Stimulated activated CD8-positive, alpha-beta memory T cell treated with anti-CD3 and anti-CD28 coated beads, Interleukin-2, amount 100 ng/mL, for 48 hours (primary cell): ENCODE measurements around the gene RNASE13.
"Not testable (repeated sequence)": the region's sequence is repeated elsewhere in the genome, so short reads cannot be mapped to it uniquely, and the experiment has no call there.

Experiments
- DNase-seq, 2 donors: peaks; one replicate each; pipeline ENCODE4 v3.0.0-alpha.2; 2020; ENCODE audit warnings: low read depth in 2 of 2

The RNASE13 gene

GRCh38 chr14:21022686-21023085 lies 11.9 kb downstream of the RNASE13 start:
- DNase-seq: no peak

- no peak for DNase-seq
These were observed 13.5 kb downstream of the RNASE13 start for GRCh38 chr14:21020977-21021545.

- DNase-seq: no peak
These were observed 15.2 kb downstream of the RNASE13 start for GRCh38 chr14:21019366-21019765.

- DNase-seq: no peak
These were observed 15.8 kb downstream of the RNASE13 start for GRCh38 chr14:21018781-21019180.

- DNase-seq: no peak
These were observed 16.3 kb downstream of the RNASE13 start for GRCh38 chr14:21018286-21018685.

GRCh38 chr14:21017528-21018245 lies 16.9 kb downstream of the RNASE13 start:
- no peak for DNase-seq

- DNase-seq: no peak
These were observed 18.0 kb downstream of the RNASE13 start for GRCh38 chr14:21016413-21017190.

- no peak for DNase-seq
These were observed 19.3 kb downstream of the RNASE13 start for GRCh38 chr14:21015312-21015711.

- DNase-seq: peak; percentile 59 to 67
These were observed 19.8 kb downstream of the RNASE13 start for GRCh38 chr14:21014761-21015190.

GRCh38 chr14:21011136-21011535 lies 23.5 kb downstream of the RNASE13 start:
- DNase-seq: no peak

- not testable (repeated sequence) for DNase-seq
These were observed 24.9 kb downstream of the RNASE13 start for GRCh38 chr14:21009721-21010120.

- DNase-seq: no peak
These were observed 30.7 kb downstream of the RNASE13 start for GRCh38 chr14:21003788-21004346.

GRCh38 chr14:21001218-21001617 lies 33.4 kb downstream of the RNASE13 start:
- no peak for DNase-seq

GRCh38 chr14:20999591-20999990 lies 35.0 kb downstream of the RNASE13 start:
- DNase-seq: no peak

- no peak for DNase-seq
These were observed 35.8 kb downstream of the RNASE13 start, which contains the start of gene SLC39A2 for GRCh38 chr14:20998674-20999366. Gene SLC39A2, plus strand, starts transcription at chr14:20999293. Its CDS starts 154 bp downstream, at chr14:20999447.

- no peak for DNase-seq
These were observed 36.5 kb downstream of the RNASE13 start for GRCh38 chr14:20998139-20998538.

GRCh38 chr14:20997564-20997963 lies 37.0 kb downstream of the RNASE13 start:
- DNase-seq: no peak

GRCh38 chr14:20997115-20997514 lies 37.5 kb downstream of the RNASE13 start:
- no peak for DNase-seq

GRCh38 chr14:20996521-20996920 lies 38.1 kb downstream of the RNASE13 start:
- DNase-seq: no peak

- DNase-seq: peak; percentile 75 to 79
These were observed 44.6 kb downstream of the RNASE13 start, which contains the start of gene METTL17 for GRCh38 chr14:20989787-20990600. Gene METTL17, plus strand, starts transcription at chr14:20989980. Its CDS starts 23 bp downstream, at chr14:20990003.

GRCh38 chr14:20989471-20989786 lies 45.2 kb downstream of the RNASE13 start:
- DNase-seq: no peak
